Glutamatergic neuron (in vitro differentiated cells): ENCODE measurements around the gene ABCA6. TPM values are rescaled to one million over a fixed set of nuclear protein-coding genes. Genes with fewer than 3 reads are reported as not detected.

Experiments used
- DNase-seq: peaks from one replicate; pipeline ENCODE4 v3.0.0; 2022
- H3K27ac Mint-ChIP-seq: one replicate; pipeline ENCODE4 v1.8.0; 2020; ENCODE audit warnings: mild to moderate bottlenecking, mixed read lengths, inconsistent platforms; ENCODE audit not compliant: unreplicated experiment
- H3K27me3 Mint-ChIP-seq: one replicate; pipeline ENCODE4 v1.8.0; 2020; ENCODE audit warnings: mild to moderate bottlenecking, moderate library complexity, mixed read lengths, inconsistent platforms; ENCODE audit not compliant: unreplicated experiment
- H3K36me3 Mint-ChIP-seq: one replicate; pipeline ENCODE4 v1.8.0; 2020; ENCODE audit warnings: mild to moderate bottlenecking, mixed read lengths, inconsistent platforms; ENCODE audit not compliant: unreplicated experiment
- H3K4me1 Mint-ChIP-seq: one replicate; pipeline ENCODE4 v1.8.0; 2020; ENCODE audit warnings: mild to moderate bottlenecking, low read depth, mixed read lengths, inconsistent platforms; ENCODE audit not compliant: unreplicated experiment
- H3K4me3 Mint-ChIP-seq: one replicate; pipeline ENCODE4 v1.8.0; 2020; ENCODE audit warnings: mild to moderate bottlenecking, mixed read lengths, inconsistent platforms; ENCODE audit not compliant: unreplicated experiment
- H3K9me3 Mint-ChIP-seq: one replicate; pipeline ENCODE4 v1.8.0; 2020; ENCODE audit warnings: mild to moderate bottlenecking, moderate library complexity, mixed read lengths, inconsistent platforms; ENCODE audit not compliant: unreplicated experiment
- total RNA-seq: library from RNA; stranded (reverse); fragmentation: NEBNext Ultra II Directional; extraction: Animal tissue kit (Norgen Biotek cat#: 25700); gene quantifications from one replicate; pipeline ENCODE4 v1.2.1, GENCODE V29; 2021; ENCODE audit not compliant: unreplicated experiment
- TF ChIP-seq, protein P1 (sequence below): fragments of 200-600 bp; sonication (generic); IDR thresholded peaks from one replicate; pipeline ENCODE4 v1.5.0; 2021; ENCODE audit not compliant: partially characterized antibody, unreplicated experiment

Gene ABCA6
- total RNA-seq, 1 donor from 2014 or later: 1.6 TPM

GRCh38 chr17:69062860-69063581 is 78.7 kb downstream of the ABCA6 start:
- Mint-ChIP-seq H3K36me3 (no peaks in the 10 kb centered on the region), H3K4me1 (peaks cover 4% of the 10 kb centered on the region), H3K27ac (no peak overlapping the region), H3K4me3 (no peak overlapping the region), H3K9me3 (peaks cover 1% of the 10 kb centered on the region), H3K27me3 (no peaks in the 10 kb centered on the region)
- TF ChIP-seq, protein P1, sequence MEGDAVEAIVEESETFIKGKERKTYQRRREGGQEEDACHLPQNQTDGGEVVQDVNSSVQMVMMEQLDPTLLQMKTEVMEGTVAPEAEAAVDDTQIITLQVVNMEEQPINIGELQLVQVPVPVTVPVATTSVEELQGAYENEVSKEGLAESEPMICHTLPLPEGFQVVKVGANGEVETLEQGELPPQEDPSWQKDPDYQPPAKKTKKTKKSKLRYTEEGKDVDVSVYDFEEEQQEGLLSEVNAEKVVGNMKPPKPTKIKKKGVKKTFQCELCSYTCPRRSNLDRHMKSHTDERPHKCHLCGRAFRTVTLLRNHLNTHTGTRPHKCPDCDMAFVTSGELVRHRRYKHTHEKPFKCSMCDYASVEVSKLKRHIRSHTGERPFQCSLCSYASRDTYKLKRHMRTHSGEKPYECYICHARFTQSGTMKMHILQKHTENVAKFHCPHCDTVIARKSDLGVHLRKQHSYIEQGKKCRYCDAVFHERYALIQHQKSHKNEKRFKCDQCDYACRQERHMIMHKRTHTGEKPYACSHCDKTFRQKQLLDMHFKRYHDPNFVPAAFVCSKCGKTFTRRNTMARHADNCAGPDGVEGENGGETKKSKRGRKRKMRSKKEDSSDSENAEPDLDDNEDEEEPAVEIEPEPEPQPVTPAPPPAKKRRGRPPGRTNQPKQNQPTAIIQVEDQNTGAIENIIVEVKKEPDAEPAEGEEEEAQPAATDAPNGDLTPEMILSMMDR: no peak
- no peak for DNase-seq

DNA sequence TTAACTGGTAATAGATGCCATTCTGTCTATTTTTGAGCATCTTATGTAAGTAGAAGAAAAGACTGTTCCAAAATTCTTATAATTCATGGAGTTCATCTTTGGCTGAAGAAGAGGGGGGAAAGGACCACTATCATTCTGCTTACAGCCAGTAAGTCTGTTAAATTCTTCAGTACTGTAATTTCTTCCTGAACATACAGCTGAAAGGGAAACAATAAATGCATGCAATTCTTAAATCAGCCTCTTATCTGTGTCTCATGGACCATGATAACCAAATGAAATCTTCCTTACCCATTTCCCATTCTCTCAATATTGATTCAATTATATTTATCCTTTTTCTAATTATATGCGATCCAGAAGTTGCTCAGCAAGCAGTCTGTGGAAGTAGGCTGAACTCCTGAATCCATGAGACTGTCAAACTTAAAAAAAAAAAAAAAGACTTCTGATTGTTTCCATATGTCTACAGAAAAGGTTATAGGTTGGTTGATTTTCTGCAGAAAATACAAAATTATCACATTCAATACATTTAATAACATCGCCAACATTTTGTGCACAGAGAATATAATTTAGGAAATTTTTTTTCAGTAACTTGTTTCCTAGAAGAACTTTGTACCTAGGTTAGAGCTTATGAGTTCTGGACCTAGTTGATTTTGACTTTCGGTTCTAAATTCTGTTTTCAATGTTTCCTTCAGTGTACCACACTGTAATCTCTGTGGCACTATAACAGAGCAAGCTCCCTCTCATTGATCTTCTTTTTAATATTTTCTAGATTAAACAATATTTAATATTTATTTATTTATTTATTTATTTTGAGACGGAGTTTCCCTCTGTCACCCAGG is 79.8 kb downstream of the ABCA6 start:
- H3K27me3 Mint-ChIP-seq: no peaks in the 10 kb centered on the region
- no peaks in the 10 kb centered on the region for H3K36me3 Mint-ChIP-seq
- no peak overlapping the region for H3K4me3 Mint-ChIP-seq
- H3K9me3 Mint-ChIP-seq: peaks cover 1% of the 10 kb centered on the region
- TF ChIP-seq, protein P1: no peak
- no peak overlapping the region for H3K27ac Mint-ChIP-seq
- no peak for DNase-seq
- peaks cover 4% of the 10 kb centered on the region for H3K4me1 Mint-ChIP-seq

GRCh38 chr17:69060822-69061221 is 80.9 kb downstream of the ABCA6 start, which contains the start of gene ABCA9:
Gene ABCA9 (minus strand): TSS chr17:69060927. CDS start chr17:69051126, 9,801 bp downstream.
- Mint-ChIP-seq H3K4me3 (no peak within 1 kb of the TSS), H3K9me3 (peaks cover 1% of the 10 kb centered on the region), H3K27me3 (no peaks in the 10 kb centered on the region), H3K27ac (no peak within 1 kb of the TSS), H3K4me1 (peaks cover 4% of the 10 kb centered on the region), H3K36me3 (no peaks in the 10 kb centered on the region)
- TF ChIP-seq, protein P1: no peak
- DNase-seq: no peak

DNA sequence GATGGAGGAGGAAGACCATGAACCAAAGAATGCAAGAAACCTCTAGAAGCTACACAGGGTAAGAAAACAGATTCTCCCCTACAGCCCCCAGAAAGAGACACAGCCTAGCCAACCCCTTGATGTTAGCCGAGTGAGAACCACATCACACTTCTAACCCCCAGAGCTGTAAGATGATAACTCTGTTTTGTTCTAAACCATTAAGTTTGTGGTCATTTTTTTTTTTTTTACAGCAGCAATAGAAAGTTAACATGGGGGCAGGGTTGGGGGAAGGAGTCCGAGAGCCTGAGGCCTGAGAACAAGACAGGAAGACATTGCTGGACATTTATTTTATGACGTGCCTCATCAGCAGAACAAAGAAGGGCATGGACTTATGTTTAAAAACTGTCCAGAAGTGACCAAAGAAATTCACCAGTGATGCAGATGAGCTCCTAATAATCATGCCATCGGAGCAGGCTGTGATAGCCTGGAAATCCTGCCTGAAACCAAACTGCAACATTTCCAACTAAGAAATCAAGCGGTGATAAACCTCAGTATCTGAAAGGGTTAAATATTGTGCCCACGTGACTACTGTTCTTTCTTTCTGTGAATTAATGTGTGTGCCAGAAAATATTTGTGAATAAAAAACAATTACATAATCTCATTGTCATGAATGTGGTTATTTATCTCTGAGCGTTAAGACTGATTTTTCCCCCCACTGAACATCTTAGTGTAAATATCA is 82.1 kb downstream of the ABCA6 start:
- Mint-ChIP-seq H3K27ac (no peak overlapping the region), H3K27me3 (no peaks in the 10 kb centered on the region), H3K36me3 (no peaks in the 10 kb centered on the region), H3K4me1 (peaks cover 4% of the 10 kb centered on the region), H3K4me3 (no peak overlapping the region), H3K9me3 (peaks cover 1% of the 10 kb centered on the region)
- no peak for DNase-seq
- TF ChIP-seq, protein P1: no peak
